ENCODE data around the gene MYO1D. TPM values are rescaled to one million over a fixed set of nuclear protein-coding genes. Genes with fewer than 3 reads are reported as not detected.

The MYO1D gene
- total and polyA plus RNA-seq, 9 donors: 20.9 to 62.2 (median 53.8) TPM

- Histone ChIP-seq H3K4me1 (ENCODE audit: insufficient read depth) (peaks cover 2% of the 10 kb centered on the region), H3K27me3 (no peaks in the 10 kb centered on the region), H3K9me3 (no peaks in the 10 kb centered on the region), H3K27ac (no peak overlapping the region), H3K4me3 (no peak overlapping the region), H3K36me3 (no peaks in the 10 kb centered on the region)
- intact Hi-C loops (cut with DNase I): loop anchor here (5.0 to 10.0 kb wide), 5 partner anchors 53 to 391 kb away; partner anchors contain the start of genes CDK5R1 (in 1 of the 4) and SPACA3 (in 1 of the 4)
- DNase-seq: peak in 2 of 5 donors; percentile 23 to 25
- TF ChIP-seq CTCF (IDR thresholded peaks at IDR 0.05) (no peak), POLR2A (IDR thresholded peaks at IDR 0.05) (no peak), EP300 (IDR thresholded peaks at IDR 0.05) (no peak)
- 80 to 86% (median 83%) methylated on average over 3 of the region's 3 CpGs for WGBS, 3 donors
Observed at GRCh38 chr17:32878211-32878610, 1.3 kb upstream of the MYO1D start.

DNA sequence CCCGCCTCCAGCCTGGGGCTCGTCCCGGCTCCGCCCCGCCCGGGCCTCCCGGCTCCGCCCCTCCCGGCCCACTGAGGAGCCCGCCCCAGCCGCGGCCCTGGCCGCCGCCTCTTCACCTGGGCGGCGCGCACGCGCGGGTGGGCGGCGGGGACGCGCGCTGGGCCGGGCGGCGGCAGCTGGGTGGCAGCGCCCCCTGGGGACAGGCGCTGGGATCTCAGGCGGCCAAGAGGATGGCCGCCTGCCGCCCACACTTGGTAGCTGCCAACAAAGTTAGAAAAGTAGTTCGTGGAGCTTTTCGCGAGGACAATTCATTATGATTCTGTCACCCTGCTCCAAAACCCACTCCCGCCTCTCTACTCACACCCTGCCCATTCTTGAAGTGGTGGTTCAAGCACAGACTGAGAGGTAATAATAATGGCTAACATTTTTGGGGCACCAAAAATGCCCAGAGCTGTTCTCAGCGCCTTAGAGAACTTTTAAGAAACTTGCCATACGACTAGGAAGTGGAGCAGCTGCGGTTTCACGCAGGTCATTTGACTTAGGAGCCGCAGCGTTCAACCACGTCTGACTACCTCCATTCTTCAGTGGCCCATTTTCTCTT is 340 bp upstream of the MYO1D start:
- 1% methylated on average over 32 to 44 of the region's 44 CpGs for WGBS, 3 donors
- Histone ChIP-seq H3K27me3 (no peaks in the 10 kb centered on the region), H3K9me3 (no peaks in the 10 kb centered on the region), H3K4me3 (peak overlapping the region; percentile 88), H3K27ac (peak overlapping the region; percentile 95 to 96), H3K4me1 (ENCODE audit: insufficient read depth) (peaks cover 2% of the 10 kb centered on the region), H3K36me3 (no peaks in the 10 kb centered on the region)
- intact Hi-C loops (cut with DNase I): loop anchor here (2.0 to 10.0 kb wide), 6 partner anchors 52 to 390 kb away; partner anchors contain the start of genes CDK5R1 (in 1 of the 4) and SPACA3 (in 1 of the 4)
- peak; percentile 92 to 96 (median 93) for DNase-seq
- TF ChIP-seq CTCF (IDR thresholded peaks at IDR 0.05) (peak; percentile 71 to 99 (median 98)), POLR2A (IDR thresholded peaks at IDR 0.05) (no peak), EP300 (IDR thresholded peaks at IDR 0.05) (no peak)

- 1 to 2% (median 2%) methylated on average over 15 of the region's 15 CpGs for WGBS, 3 donors
- TF ChIP-seq POLR2A (IDR thresholded peaks at IDR 0.05): no peak
- no peak for TF ChIP-seq EP300 (IDR thresholded peaks at IDR 0.05)
- no peak for TF ChIP-seq CTCF (IDR thresholded peaks at IDR 0.05)
- intact Hi-C loops (cut with DNase I): loop anchor here (2.0 to 10.0 kb wide), 6 partner anchors 51 to 389 kb away; partner anchors contain the start of genes CDK5R1 (in 1 of the 4) and SPACA3 (in 1 of the 4)
Observed at GRCh38 chr17:32875923-32876416, 954 bp downstream of the MYO1D start.

DNA sequence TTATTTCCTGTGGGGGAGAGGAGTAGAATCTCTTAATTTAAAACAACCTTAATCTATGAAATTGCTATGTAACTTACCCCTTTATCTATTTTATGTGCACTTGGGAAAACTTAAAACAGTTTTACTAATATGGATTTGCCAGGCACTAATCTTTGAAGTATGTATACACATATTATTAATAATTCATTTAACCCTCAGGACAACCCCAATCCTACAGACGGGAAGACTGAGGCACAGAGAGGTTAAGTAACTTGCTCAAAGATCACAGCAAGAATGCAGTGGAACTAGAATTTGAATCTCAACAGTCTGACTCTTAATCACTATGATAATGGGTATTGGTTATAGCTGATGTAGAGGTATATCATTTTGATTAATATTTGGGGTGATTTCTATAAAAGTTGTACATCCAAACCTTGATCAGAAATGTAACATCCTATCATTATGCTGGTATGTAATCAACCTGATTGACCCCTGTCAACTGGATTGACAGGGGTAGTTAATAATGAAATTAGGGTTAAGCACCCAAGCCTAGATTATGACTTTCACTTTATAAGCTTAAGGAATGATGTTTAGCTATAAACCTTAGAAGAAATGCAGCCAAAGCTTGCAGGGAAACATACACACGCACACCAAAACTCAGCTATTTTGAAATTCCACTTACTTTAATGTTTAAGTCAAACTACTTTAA is 1.6 kb downstream of the MYO1D start:
- Histone ChIP-seq H3K36me3 (no peaks in the 10 kb centered on the region), H3K9me3 (no peaks in the 10 kb centered on the region), H3K27me3 (no peaks in the 10 kb centered on the region), H3K4me3 (peak overlapping the region; percentile 88), H3K4me1 (ENCODE audit: insufficient read depth) (peaks cover 9% of the 10 kb centered on the region), H3K27ac (peak overlapping the region in 1 of 2 donors; percentile 95)
- intact Hi-C loops (cut with DNase I): loop anchor here (5.0 to 10.0 kb wide), 5 partner anchors 51 to 388 kb away; partner anchors contain the start of genes CDK5R1 (in 1 of the 4) and SPACA3 (in 1 of the 4)
- DNase-seq: no peak
- WGBS, 3 donors: 53 to 61% (median 56%) methylated on average over 2 of the region's 2 CpGs
- TF ChIP-seq EP300 (IDR thresholded peaks at IDR 0.05) (no peak), POLR2A (IDR thresholded peaks at IDR 0.05) (no peak), CTCF (IDR thresholded peaks at IDR 0.05) (no peak)

More at GRCh38 chr17:32875923-32876416, 954 bp downstream of the MYO1D start:
- Histone ChIP-seq H3K9me3 (no peaks in the 10 kb centered on the region), H3K4me1 (ENCODE audit: insufficient read depth) (peaks cover 7% of the 10 kb centered on the region), H3K36me3 (no peaks in the 10 kb centered on the region), H3K27ac (peak overlapping the region; percentile 95 to 96), H3K4me3 (peak overlapping the region; percentile 88), H3K27me3 (no peaks in the 10 kb centered on the region)
- no peak for DNase-seq
